IPS DF 4.7 (cell line): ENCODE data around the gene PON1.

Experiments
- DNase-seq: peaks from one replicate; pipeline ENCODE4 v3.0.0-alpha.2; 2013; ENCODE audit warnings: low spot score; ENCODE audit errors: extremely low read depth

The PON1 gene

GRCh38 chr7:95317966-95318365 lies 6.4 kb downstream of the PON1 start:
- no peak for DNase-seq

GRCh38 chr7:95317546-95317945 lies 6.8 kb downstream of the PON1 start:
- no peak for DNase-seq

GRCh38 chr7:95316588-95316987 lies 7.7 kb downstream of the PON1 start:
- DNase-seq, result no peak

- DNase-seq, result no peak
Measured at GRCh38 chr7:95312561-95312960, 11.8 kb downstream of the PON1 start.

- DNase-seq, result no peak
Measured at GRCh38 chr7:95311389-95311788, 12.9 kb downstream of the PON1 start.

- DNase-seq, result no peak
Measured at GRCh38 chr7:95309951-95310350, 14.4 kb downstream of the PON1 start.

GRCh38 chr7:95304990-95305389 lies 19.3 kb downstream of the PON1 start:
- DNase-seq, result no peak

- DNase-seq, result no peak
Measured at GRCh38 chr7:95303013-95303905, 21.1 kb downstream of the PON1 start.

GRCh38 chr7:95298091-95298490 lies 26.2 kb downstream of the PON1 start:
- DNase-seq, result no peak

GRCh38 chr7:95297041-95297440 lies 27.3 kb downstream of the PON1 start:
- DNase-seq, result no peak

- no peak for DNase-seq
Measured at GRCh38 chr7:95296456-95296855, 27.9 kb downstream of the PON1 start.

GRCh38 chr7:95295397-95295796 lies 28.9 kb downstream of the PON1 start:
- DNase-seq, result no peak

GRCh38 chr7:95290166-95290830 lies 34.0 kb downstream of the PON1 start:
- no peak for DNase-seq

GRCh38 chr7:95286096-95286495 lies 38.2 kb downstream of the PON1 start:
- DNase-seq, result no peak

GRCh38 chr7:95279417-95279816 lies 44.9 kb downstream of the PON1 start:
- no peak for DNase-seq

- DNase-seq, result no peak
Measured at GRCh38 chr7:95276114-95276513, 48.2 kb downstream of the PON1 start.

- DNase-seq, result no peak
Measured at GRCh38 chr7:95269640-95270039, 54.7 kb downstream of the PON1 start.

- DNase-seq, result no peak
Measured at GRCh38 chr7:95267754-95268153, 56.6 kb downstream of the PON1 start.

- no peak for DNase-seq
Measured at GRCh38 chr7:95265634-95266033, 58.7 kb downstream of the PON1 start.

- no peak for DNase-seq
Measured at GRCh38 chr7:95264363-95264891, 59.9 kb downstream of the PON1 start.

GRCh38 chr7:95263785-95264362 lies 60.5 kb downstream of the PON1 start:
- no peak for DNase-seq

- no peak for DNase-seq
Measured at GRCh38 chr7:95262875-95263274, 61.5 kb downstream of the PON1 start.
